ENCODE data around the gene SLC20A1. TPM values are rescaled to one million over a fixed set of nuclear protein-coding genes. Genes with fewer than 3 reads are reported as not detected.
"Not testable (repeated sequence)": the region's sequence is repeated elsewhere in the genome, so short reads cannot be mapped to it uniquely, and the experiment has no call there.

SLC20A1 gene
- total RNA-seq, 2 donors from 2014 or later: 77.3 to 124 TPM

GRCh38 chr2:112648081-112648480 lies 2.3 kb downstream of the SLC20A1 start:
- ATAC-seq (replicated peaks): no peak
- Mint-ChIP-seq H3K27me3 (no peaks in the 10 kb centered on the region), H3K4me1 (peaks cover 40% of the 10 kb centered on the region), H3K36me3 (ENCODE audit: low read depth) (peaks cover 66% of the 10 kb centered on the region), H3K9me3 (no peaks in the 10 kb centered on the region), H3K27ac (peak overlapping the region; percentile 61), H3K4me3 (peak overlapping the region; percentile 90)

- Mint-ChIP-seq H3K4me1 (peaks cover 41% of the 10 kb centered on the region), H3K4me3 (no peak overlapping the region), H3K27me3 (no peaks in the 10 kb centered on the region), H3K36me3 (ENCODE audit: low read depth) (peaks cover 100% of the 10 kb centered on the region), H3K27ac (peak overlapping the region; percentile 43), H3K9me3 (no peaks in the 10 kb centered on the region)
- no peak for ATAC-seq (replicated peaks)
Measured at GRCh38 chr2:112656679-112657078, 10.9 kb downstream of the SLC20A1 start.

GRCh38 chr2:112658301-112658700 lies 12.6 kb downstream of the SLC20A1 start:
- Mint-ChIP-seq H3K36me3 (ENCODE audit: low read depth) (peaks cover 100% of the 10 kb centered on the region), H3K27ac (peak overlapping the region; percentile 54), H3K4me3 (no peak overlapping the region), H3K9me3 (no peaks in the 10 kb centered on the region), H3K4me1 (peaks cover 36% of the 10 kb centered on the region), H3K27me3 (no peaks in the 10 kb centered on the region)
- ATAC-seq (replicated peaks): no peak

- ATAC-seq (replicated peaks): no peak
- H3K27ac Mint-ChIP-seq: peak overlapping the region; percentile 54
- H3K4me3 Mint-ChIP-seq: no peak overlapping the region
- no peaks in the 10 kb centered on the region for H3K27me3 Mint-ChIP-seq
- H3K9me3 Mint-ChIP-seq: no peaks in the 10 kb centered on the region
- peaks cover 100% of the 10 kb centered on the region for H3K36me3 Mint-ChIP-seq (ENCODE audit: low read depth)
- peaks cover 36% of the 10 kb centered on the region for H3K4me1 Mint-ChIP-seq
Measured at GRCh38 chr2:112658839-112659667, 13.3 kb downstream of the SLC20A1 start.

- Mint-ChIP-seq H3K4me3 (no peak overlapping the region), H3K4me1 (peaks cover 35% of the 10 kb centered on the region), H3K9me3 (no peaks in the 10 kb centered on the region), H3K27me3 (no peaks in the 10 kb centered on the region), H3K27ac (peak overlapping the region; percentile 80), H3K36me3 (ENCODE audit: low read depth) (peaks cover 100% of the 10 kb centered on the region)
- no peak for ATAC-seq (replicated peaks)
Measured at GRCh38 chr2:112660138-112660537, 14.4 kb downstream of the SLC20A1 start.

GRCh38 chr2:112661656-112662305 lies 16.0 kb downstream of the SLC20A1 start:
- Mint-ChIP-seq H3K27me3 (no peaks in the 10 kb centered on the region), H3K4me1 (peaks cover 33% of the 10 kb centered on the region), H3K9me3 (no peaks in the 10 kb centered on the region), H3K27ac (peak overlapping the region; percentile 15), H3K36me3 (ENCODE audit: low read depth) (peaks cover 88% of the 10 kb centered on the region), H3K4me3 (no peak overlapping the region)
- no peak for ATAC-seq (replicated peaks)

- H3K27me3 Mint-ChIP-seq: no peaks in the 10 kb centered on the region
Measured at GRCh38 chr2:112662704-112663103, 17.0 kb downstream of the SLC20A1 start.

GRCh38 chr2:112664689-112665088 lies 18.9 kb downstream of the SLC20A1 start:
- Mint-ChIP-seq H3K27ac (peak overlapping the region; percentile 11), H3K9me3 (no peaks in the 10 kb centered on the region), H3K27me3 (no peaks in the 10 kb centered on the region), H3K4me1 (peaks cover 19% of the 10 kb centered on the region), H3K36me3 (ENCODE audit: low read depth) (peaks cover 59% of the 10 kb centered on the region), H3K4me3 (no peak overlapping the region)
- no peak for ATAC-seq (replicated peaks)

More at GRCh38 chr2:112662704-112663103, 17.0 kb downstream of the SLC20A1 start:
- no peak for ATAC-seq (replicated peaks)
- no peak overlapping the region for H3K4me3 Mint-ChIP-seq
- peaks cover 79% of the 10 kb centered on the region for H3K36me3 Mint-ChIP-seq (ENCODE audit: low read depth)
- H3K9me3 Mint-ChIP-seq: no peaks in the 10 kb centered on the region
- peak overlapping the region; percentile 34 for H3K27ac Mint-ChIP-seq
- peaks cover 26% of the 10 kb centered on the region for H3K4me1 Mint-ChIP-seq

GRCh38 chr2:112665113-112665780 lies 19.5 kb downstream of the SLC20A1 start:
- no peaks in the 10 kb centered on the region for H3K27me3 Mint-ChIP-seq
- no peaks in the 10 kb centered on the region for H3K9me3 Mint-ChIP-seq
- peaks cover 13% of the 10 kb centered on the region for H3K4me1 Mint-ChIP-seq
- H3K27ac Mint-ChIP-seq: peak overlapping the region; percentile 11
- peaks cover 53% of the 10 kb centered on the region for H3K36me3 Mint-ChIP-seq (ENCODE audit: low read depth)
- H3K4me3 Mint-ChIP-seq: no peak overlapping the region
- no peak for ATAC-seq (replicated peaks)

- Mint-ChIP-seq H3K9me3 (no peaks in the 10 kb centered on the region), H3K4me3 (no peak overlapping the region), H3K27ac (peak overlapping the region; percentile 22), H3K36me3 (ENCODE audit: low read depth) (peaks cover 38% of the 10 kb centered on the region), H3K27me3 (no peaks in the 10 kb centered on the region), H3K4me1 (peaks cover 6% of the 10 kb centered on the region)
- peak; percentile 26 for ATAC-seq (replicated peaks)
Measured at GRCh38 chr2:112666761-112667122, 21.0 kb downstream of the SLC20A1 start.

GRCh38 chr2:112667540-112667939 lies 21.8 kb downstream of the SLC20A1 start:
- not testable (repeated sequence) for H3K27me3 Mint-ChIP-seq; H3K4me3 Mint-ChIP-seq; ATAC-seq (replicated peaks); H3K4me1 Mint-ChIP-seq; H3K27ac Mint-ChIP-seq; H3K9me3 Mint-ChIP-seq
- H3K36me3 Mint-ChIP-seq (ENCODE audit: low read depth): peaks cover 30% of the 10 kb centered on the region

- Mint-ChIP-seq H3K9me3 (no peaks in the 10 kb centered on the region), H3K27me3 (no peaks in the 10 kb centered on the region), H3K27ac (no peak overlapping the region), H3K4me1 (peaks cover 6% of the 10 kb centered on the region), H3K36me3 (ENCODE audit: low read depth) (peaks cover 9% of the 10 kb centered on the region), H3K4me3 (no peak overlapping the region)
- ATAC-seq (replicated peaks): no peak
Measured at GRCh38 chr2:112669667-112670066, 23.9 kb downstream of the SLC20A1 start.

GRCh38 chr2:112670252-112671022 lies 24.7 kb downstream of the SLC20A1 start:
- H3K27ac Mint-ChIP-seq: no peak overlapping the region
- H3K4me1 Mint-ChIP-seq: peaks cover 2% of the 10 kb centered on the region
- peaks cover 1% of the 10 kb centered on the region for H3K36me3 Mint-ChIP-seq (ENCODE audit: low read depth)
- no peak for ATAC-seq (replicated peaks)
- H3K4me3 Mint-ChIP-seq: no peak overlapping the region
- H3K27me3 Mint-ChIP-seq: no peaks in the 10 kb centered on the region
- no peaks in the 10 kb centered on the region for H3K9me3 Mint-ChIP-seq

GRCh38 chr2:112671801-112672200 lies 26.1 kb downstream of the SLC20A1 start:
- no peaks in the 10 kb centered on the region for H3K36me3 Mint-ChIP-seq (ENCODE audit: low read depth)
- no peaks in the 10 kb centered on the region for H3K9me3 Mint-ChIP-seq
- ATAC-seq (replicated peaks): no peak
- H3K4me1 Mint-ChIP-seq: no peaks in the 10 kb centered on the region
- no peak overlapping the region for H3K4me3 Mint-ChIP-seq
- H3K27ac Mint-ChIP-seq: no peak overlapping the region
- no peaks in the 10 kb centered on the region for H3K27me3 Mint-ChIP-seq

Data from activated T-helper 17 cell treated with anti-CD3 and anti-CD28 coated beads, Interleukin-2, amount 50 U/mL, for 72 hours (primary cell).